HG02588 (cell line): ENCODE measurements around the gene ADH6.
"Not testable (repeated sequence)": the region's sequence is repeated elsewhere in the genome, so short reads cannot be mapped to it uniquely, and the experiment has no call there.

Experiments
- ATAC-seq: cut with Tn5 transposase; IDR thresholded peaks from one replicate; pipeline ENCODE4 v1.9.1; 2021; ENCODE audit warnings: mild to moderate bottlenecking, moderate library complexity; ENCODE audit not compliant: unreplicated experiment

The ADH6 gene

GRCh38 chr4:99200138-99200537 lies 18.9 kb downstream of the ADH6 start:
- no peak for ATAC-seq

- no peak for ATAC-seq
Observed at GRCh38 chr4:99190336-99190735, 28.7 kb downstream of the ADH6 start.

- not testable (repeated sequence) for ATAC-seq
Observed at GRCh38 chr4:99189900-99190299, 29.1 kb downstream of the ADH6 start.

GRCh38 chr4:99186029-99186428 lies 33.0 kb downstream of the ADH6 start:
- no peak for ATAC-seq

DNA sequence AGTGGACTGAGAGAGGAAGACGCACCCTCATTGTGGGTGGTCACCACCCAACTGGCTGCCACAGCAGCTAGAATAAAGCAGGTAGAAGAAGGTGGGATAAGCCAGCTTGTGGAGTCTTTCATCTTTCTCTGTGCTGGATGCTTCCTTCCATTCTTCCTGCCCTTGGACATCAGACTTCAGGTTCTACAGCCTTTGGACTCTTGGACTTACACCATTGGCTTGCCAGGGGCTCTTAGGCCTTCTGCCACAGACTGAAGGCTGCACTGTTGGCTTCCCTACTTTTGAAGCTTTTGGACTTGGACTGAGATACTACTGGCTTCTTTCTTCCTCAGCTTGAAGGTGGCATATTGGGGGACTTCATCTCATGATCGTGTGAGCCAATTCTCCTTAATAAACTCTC lies 33.5 kb downstream of the ADH6 start:
- ATAC-seq, result no peak

- no peak for ATAC-seq
Observed at GRCh38 chr4:99180382-99181070, 38.5 kb downstream of the ADH6 start.

DNA sequence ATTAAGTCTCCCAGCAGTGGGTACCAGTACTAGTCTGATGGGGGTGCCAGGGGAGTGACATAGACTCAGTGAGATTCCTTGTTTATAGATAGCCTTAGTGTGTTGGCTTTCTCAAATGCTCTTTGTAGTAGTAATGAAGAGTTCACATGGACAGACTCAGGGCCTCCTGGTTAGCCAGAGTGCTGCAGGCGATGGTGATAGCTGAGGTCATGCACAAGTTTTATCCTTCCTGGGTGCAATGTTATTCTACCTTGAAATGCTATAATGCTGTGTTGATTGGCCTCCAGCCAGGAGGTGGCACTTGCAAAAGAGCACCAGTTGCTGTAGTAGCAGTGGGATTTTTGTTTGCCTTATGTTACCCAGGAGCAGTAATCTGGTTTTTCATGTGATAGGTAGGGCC lies 39.4 kb downstream of the ADH6 start:
- ATAC-seq, result no peak

GRCh38 chr4:99179178-99179577 lies 39.9 kb downstream of the ADH6 start:
- ATAC-seq, result no peak

- no peak for ATAC-seq
Observed at GRCh38 chr4:99166544-99166943, 52.5 kb downstream of the ADH6 start.

DNA sequence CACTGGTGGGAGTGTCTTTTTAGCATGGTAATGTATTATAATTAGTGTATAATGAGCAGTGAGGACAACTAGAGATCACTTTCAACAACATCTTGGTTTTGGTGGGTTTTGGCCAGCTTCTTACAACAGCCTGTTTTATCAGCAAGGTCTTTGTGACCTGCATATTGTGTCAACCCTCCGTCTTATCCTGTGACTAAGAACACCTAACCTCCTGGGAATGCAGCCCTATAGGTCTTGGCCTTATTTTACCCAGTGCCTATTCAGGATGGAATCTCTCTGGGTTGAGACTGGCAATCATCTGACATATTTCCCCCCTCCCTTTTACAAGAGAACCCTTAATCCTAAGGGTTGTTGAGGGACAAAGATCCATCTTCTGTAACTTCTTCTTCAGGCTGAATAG lies 53.1 kb downstream of the ADH6 start:
- no peak for ATAC-seq

DNA sequence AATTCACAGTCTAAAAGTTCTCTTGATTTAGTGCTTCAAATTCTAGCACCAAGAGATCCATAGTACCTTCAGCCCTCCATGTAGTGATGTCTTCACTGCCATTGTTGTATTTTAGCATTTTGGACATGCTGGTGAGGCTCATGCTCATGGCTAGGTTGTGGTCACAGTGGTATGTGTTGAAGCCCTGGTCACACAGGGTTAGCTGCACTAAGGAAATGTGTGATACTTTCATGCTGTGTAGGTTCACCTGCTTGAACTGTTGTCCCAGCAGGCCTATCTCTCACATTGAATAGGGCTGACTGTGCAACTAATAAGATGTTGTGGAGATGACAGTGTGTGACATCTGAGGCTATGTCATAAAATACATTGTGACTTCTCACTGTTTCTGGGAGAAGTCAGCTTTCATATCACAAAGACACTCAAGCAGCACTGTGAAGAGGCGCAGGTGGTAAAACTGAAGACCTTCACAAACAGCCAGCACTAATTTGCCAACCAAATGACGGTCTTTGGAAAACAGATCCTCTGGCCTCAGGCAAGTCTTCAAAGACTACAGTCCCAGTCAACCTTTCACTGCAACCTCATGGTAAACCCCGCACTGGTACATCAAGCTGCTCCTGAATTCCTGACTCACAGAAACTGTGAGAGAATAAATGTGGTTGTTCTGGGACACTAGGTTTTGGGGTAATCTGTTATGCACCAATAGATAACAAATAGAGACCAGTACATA lies 57.5 kb downstream of the ADH6 start:
- no peak for ATAC-seq

DNA sequence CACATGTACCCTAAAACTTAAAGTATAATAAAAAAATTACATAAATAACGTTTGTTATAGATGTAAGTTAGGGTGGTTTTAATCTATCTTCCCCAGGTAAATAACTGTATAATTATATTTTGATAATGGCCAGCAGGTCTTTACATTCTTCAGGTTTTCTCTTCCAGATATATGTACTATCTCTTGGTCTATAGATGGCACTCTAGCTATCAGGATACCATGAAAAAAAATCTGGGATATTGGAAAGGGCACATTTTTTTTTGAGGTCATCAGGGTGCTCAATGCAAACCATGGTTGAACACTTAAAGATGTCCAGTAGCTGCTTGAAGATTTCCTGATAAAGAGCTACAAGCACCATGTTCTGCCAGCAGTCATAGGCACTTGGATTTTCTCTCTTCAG lies 59.3 kb downstream of the ADH6 start:
- no peak for ATAC-seq

GRCh38 chr4:99157478-99157935 lies 61.5 kb downstream of the ADH6 start:
- no peak for ATAC-seq

DNA sequence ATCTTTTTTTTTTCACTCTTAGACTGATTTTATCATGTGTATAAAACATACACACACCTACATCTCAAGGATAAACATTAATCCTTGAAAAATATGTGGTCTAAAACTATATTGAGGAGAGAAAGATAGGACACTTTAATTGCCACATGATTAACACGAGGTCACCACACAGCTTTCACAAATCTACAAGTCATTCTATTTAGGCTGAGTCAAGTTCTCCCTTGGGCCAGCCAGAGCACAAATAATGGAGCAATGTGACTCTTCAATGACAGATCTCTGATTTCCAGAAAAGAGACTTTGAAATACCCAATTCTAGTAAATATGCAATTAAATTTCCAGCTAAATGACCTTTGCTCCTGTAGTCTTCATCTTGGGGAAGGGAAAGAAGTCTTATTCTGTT lies 62.1 kb downstream of the ADH6 start:
- ATAC-seq, result no peak

DNA sequence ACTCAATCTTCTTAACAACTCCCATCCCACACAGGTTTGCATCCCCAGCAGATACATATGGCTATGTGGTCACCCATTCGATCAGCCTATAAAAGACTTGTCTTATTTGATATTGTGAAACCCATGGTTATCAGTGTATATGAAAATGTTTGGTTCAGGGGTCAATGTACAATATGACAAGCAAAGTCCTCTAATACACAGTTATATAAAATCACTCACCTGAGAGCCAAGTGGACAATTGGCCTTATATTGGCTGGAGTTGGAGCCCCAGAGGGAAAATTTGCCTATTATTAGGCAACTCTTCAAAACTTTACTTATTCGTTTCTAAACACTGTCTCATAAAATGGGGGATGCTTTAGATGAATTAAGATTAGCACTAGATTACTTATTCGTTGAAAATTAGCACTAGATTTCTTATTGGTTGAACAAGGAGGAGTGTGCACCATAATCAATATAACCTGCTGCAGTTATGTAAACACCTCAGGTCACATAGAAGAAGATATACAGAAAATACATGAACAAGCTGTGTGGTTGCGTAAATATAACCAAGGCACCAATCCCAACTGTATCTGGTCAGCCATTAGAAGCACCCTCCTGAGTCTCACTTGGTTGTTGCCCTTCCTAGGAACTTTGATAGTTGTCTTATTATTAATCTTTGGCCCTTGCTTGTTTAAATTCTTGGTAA lies 64.2 kb downstream of the ADH6 start:
- ATAC-seq, result no peak
